ENCODE data around the gene LRRC55. TPM values are rescaled to one million over a fixed set of nuclear protein-coding genes. Genes with fewer than 3 reads are reported as not detected.

Gene LRRC55
- total RNA-seq, 1 donor from 2014 or later, result not detected

DNA sequence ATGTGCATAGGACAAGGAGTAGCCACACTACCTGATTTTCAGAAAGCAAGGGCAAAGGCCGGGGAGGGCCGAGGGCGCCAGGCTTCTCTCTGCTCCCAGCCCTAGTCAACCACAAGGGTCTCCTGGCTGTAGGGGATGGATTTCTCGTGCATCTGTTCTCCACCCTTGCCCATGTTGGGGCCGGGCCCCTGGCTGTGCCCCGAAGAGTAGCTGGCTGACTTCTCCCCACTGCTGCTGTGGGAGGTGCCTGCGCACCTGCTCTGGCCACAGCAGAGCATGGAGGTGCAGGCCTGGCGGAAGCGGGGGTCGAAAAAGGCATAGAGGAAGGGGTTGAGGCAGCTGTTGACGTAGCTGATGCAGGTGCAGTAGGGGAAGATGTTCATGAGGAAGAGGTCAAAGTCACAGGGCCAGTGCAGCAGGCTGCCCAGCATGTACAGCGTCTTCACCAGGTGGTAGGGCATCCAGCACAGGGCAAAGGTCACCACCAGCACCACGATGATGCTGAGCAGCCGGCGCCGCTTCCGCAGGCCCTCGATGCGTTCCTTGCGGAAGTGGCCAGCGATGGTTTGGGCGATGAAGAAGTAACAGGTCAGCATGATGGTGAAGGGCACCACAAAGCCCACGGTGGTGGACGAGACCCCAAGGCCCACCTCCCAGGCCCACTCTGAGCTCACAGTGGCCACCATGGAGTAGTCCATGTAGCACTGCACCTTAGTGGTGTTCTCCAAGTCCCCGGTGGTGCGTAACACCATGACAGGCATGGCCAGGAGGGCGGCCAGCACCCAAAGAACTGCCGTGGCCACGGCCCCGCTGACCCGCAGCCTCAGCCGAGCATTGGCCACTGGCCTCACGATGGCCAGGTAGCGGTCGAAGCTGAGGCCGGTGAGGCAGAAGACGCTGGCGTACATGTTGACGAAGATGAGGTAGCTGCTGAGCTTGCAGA lies 54.3 kb downstream of the LRRC55 start:
- no peak for DNase-seq (ENCODE audit: low spot score)
- no peak overlapping the region for H3K27ac Mint-ChIP-seq
- H3K9me3 Mint-ChIP-seq, result no peaks in the 10 kb centered on the region
- intact Hi-C loops (cut with micrococcal nuclease), result no loop called here
- no peaks in the 10 kb centered on the region for H3K36me3 Mint-ChIP-seq (ENCODE audit: low read depth)
- H3K27me3 Mint-ChIP-seq (ENCODE audit: insufficient read depth), result peaks cover 26% of the 10 kb centered on the region
- no peaks in the 10 kb centered on the region for H3K4me1 Mint-ChIP-seq (ENCODE audit: low read depth)
- H3K4me3 Mint-ChIP-seq, result no peak overlapping the region

GRCh38 chr11:57237204-57237681 lies 55.5 kb downstream of the LRRC55 start, which contains the start of gene APLNR:
APLNR (minus strand) TSS chr11:57237250; CDS start chr11:57237004, 246 bp downstream.
- Mint-ChIP-seq H3K27ac (no peak within 1 kb of the TSS), H3K36me3 (ENCODE audit: low read depth) (no peaks in the 10 kb centered on the region), H3K4me3 (no peak within 1 kb of the TSS), H3K4me1 (ENCODE audit: low read depth) (no peaks in the 10 kb centered on the region), H3K27me3 (ENCODE audit: insufficient read depth) (peaks cover 16% of the 10 kb centered on the region), H3K9me3 (no peaks in the 10 kb centered on the region)
- DNase-seq (ENCODE audit: low spot score), result no peak
- intact Hi-C loops (cut with micrococcal nuclease), result no loop called here

DNA sequence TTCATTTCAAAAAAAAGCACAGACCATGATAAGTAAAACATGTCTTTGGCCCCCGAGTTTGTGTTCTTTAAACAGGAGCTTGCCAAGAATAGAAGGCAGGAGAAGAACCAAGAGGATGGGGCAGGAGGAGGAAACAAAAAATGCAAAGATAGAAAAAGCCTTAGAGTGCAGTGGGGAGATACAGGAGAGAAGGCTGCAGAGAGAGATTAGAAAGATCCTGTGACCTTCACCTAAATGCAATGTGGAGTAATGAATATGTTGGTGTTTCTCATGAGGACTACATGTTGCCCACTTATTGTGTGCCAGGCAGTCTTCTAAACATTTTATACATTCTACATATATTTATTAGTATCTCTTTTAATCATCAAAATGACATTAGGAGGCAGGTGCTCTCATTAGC lies 57.6 kb downstream of the LRRC55 start:
- no peak overlapping the region for H3K4me3 Mint-ChIP-seq
- no peaks in the 10 kb centered on the region for H3K9me3 Mint-ChIP-seq
- H3K36me3 Mint-ChIP-seq (ENCODE audit: low read depth), result no peaks in the 10 kb centered on the region

GRCh38 chr11:57240007-57240406 lies 58.3 kb downstream of the LRRC55 start:
- no peak overlapping the region for H3K27ac Mint-ChIP-seq
- no peaks in the 10 kb centered on the region for H3K36me3 Mint-ChIP-seq (ENCODE audit: low read depth)
- intact Hi-C loops (cut with micrococcal nuclease), result no loop called here
- no peak for DNase-seq (ENCODE audit: low spot score)
- peaks cover 9% of the 10 kb centered on the region for H3K27me3 Mint-ChIP-seq (ENCODE audit: insufficient read depth)
- no peak overlapping the region for H3K4me3 Mint-ChIP-seq
- no peaks in the 10 kb centered on the region for H3K9me3 Mint-ChIP-seq
- H3K4me1 Mint-ChIP-seq (ENCODE audit: low read depth), result no peaks in the 10 kb centered on the region

More for the DNA sequence above, 57.6 kb downstream of the LRRC55 start:
- no peak for DNase-seq (ENCODE audit: low spot score)
- no peak overlapping the region for H3K27ac Mint-ChIP-seq
- intact Hi-C loops (cut with micrococcal nuclease), result no loop called here
- no peaks in the 10 kb centered on the region for H3K4me1 Mint-ChIP-seq (ENCODE audit: low read depth)
- peaks cover 9% of the 10 kb centered on the region for H3K27me3 Mint-ChIP-seq (ENCODE audit: insufficient read depth)

DNA sequence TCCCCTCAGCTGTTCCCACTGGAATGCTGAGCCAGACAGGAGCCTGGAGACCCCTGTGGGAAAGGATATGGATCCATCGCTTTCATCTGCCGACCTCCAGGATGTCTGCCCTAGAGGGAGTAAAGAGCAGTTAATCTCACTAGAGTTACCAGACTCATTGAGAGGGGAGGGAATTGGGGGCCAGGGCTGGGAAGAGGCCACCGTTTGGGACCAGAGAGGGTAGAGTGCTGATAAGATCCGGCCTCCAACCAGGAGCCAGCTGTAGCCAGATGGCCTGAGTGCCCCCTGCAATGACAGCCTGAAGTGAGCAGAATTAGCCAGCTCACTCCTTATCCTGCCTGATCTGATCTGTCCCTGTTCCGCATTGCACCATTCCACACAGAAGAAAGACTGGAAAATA lies 59.0 kb downstream of the LRRC55 start:
- no peak for DNase-seq (ENCODE audit: low spot score)
- H3K36me3 Mint-ChIP-seq (ENCODE audit: low read depth), result no peaks in the 10 kb centered on the region
- H3K27me3 Mint-ChIP-seq (ENCODE audit: insufficient read depth), result peaks cover 5% of the 10 kb centered on the region
- no peak overlapping the region for H3K27ac Mint-ChIP-seq
- no peak overlapping the region for H3K4me3 Mint-ChIP-seq
- H3K9me3 Mint-ChIP-seq, result no peaks in the 10 kb centered on the region
- intact Hi-C loops (cut with micrococcal nuclease), result no loop called here
- H3K4me1 Mint-ChIP-seq (ENCODE audit: low read depth), result no peaks in the 10 kb centered on the region

Other genes starting within 250 kb of the LRRC55 start
- gene OR5AK2, start 193.0 kb upstream of the LRRC55 start, total RNA-seq, result not detected in 2 replicates
- not detected in 2 replicates for gene APLNR, start 55.3 kb downstream of the LRRC55 start, total RNA-seq
- 22.1 and 24.3 TPM in 2 replicates for gene TNKS1BP1, start 143.0 kb downstream of the LRRC55 start, total RNA-seq
- 235 and 239 TPM in 2 replicates for gene SSRP1, start 153.9 kb downstream of the LRRC55 start, total RNA-seq
- gene P2RX3, start 156.4 kb downstream of the LRRC55 start, total RNA-seq, result not detected in 2 replicates
- gene PRG3, start 199.2 kb downstream of the LRRC55 start, total RNA-seq, result not detected in 2 replicates
- not detected in 2 replicates for gene PRG2, start 208.7 kb downstream of the LRRC55 start, total RNA-seq
- gene SLC43A3, start 245.2 kb downstream of the LRRC55 start, total RNA-seq, result 181 and 184 TPM in 2 replicates